GM19023 (cell line): ENCODE measurements around the gene VPS16.
"Not testable (repeated sequence)": the region's sequence is repeated elsewhere in the genome, so short reads cannot be mapped to it uniquely, and the experiment has no call there.

Experiments
- ATAC-seq: cut with Tn5 transposase; IDR thresholded peaks from one replicate; pipeline ENCODE4 v1.9.1; 2021; ENCODE audit warnings: mild to moderate bottlenecking, moderate library complexity; ENCODE audit not compliant: unreplicated experiment

VPS16 gene

GRCh38 chr20:2806351-2806701 is 34.2 kb upstream of the VPS16 start:
- no peak for ATAC-seq

- ATAC-seq: no peak
These were observed 33.5 kb upstream of the VPS16 start for GRCh38 chr20:2807019-2807418.

- not testable (repeated sequence) for ATAC-seq
These were observed 32.6 kb upstream of the VPS16 start for GRCh38 chr20:2807929-2808328.

GRCh38 chr20:2809690-2810089 is 30.9 kb upstream of the VPS16 start:
- no peak for ATAC-seq

GRCh38 chr20:2812189-2812588 is 28.4 kb upstream of the VPS16 start:
- no peak for ATAC-seq

GRCh38 chr20:2814076-2814475 is 26.5 kb upstream of the VPS16 start:
- no peak for ATAC-seq

- ATAC-seq: no peak
These were observed 25.9 kb upstream of the VPS16 start, which contains the start of gene C20orf141 for GRCh38 chr20:2814587-2815051. Gene C20orf141, plus strand, starts transcription at chr20:2814987. Its CDS starts 198 bp downstream, at chr20:2815185.

- no peak for ATAC-seq
These were observed 25.2 kb upstream of the VPS16 start for GRCh38 chr20:2815242-2815900.

GRCh38 chr20:2816030-2816582 is 24.4 kb upstream of the VPS16 start, which contains the start of gene TMEM239:
Gene TMEM239, plus strand, starts transcription at chr20:2816364. Its CDS starts 191 bp downstream, at chr20:2816555.
- ATAC-seq: no peak

GRCh38 chr20:2816583-2817340 is 23.8 kb upstream of the VPS16 start:
- no peak for ATAC-seq

GRCh38 chr20:2817341-2817726 is 23.2 kb upstream of the VPS16 start:
- ATAC-seq: no peak

GRCh38 chr20:2817891-2818595 is 22.5 kb upstream of the VPS16 start:
- ATAC-seq: no peak

GRCh38 chr20:2820084-2820895 is 20.3 kb upstream of the VPS16 start:
- no peak for ATAC-seq

- ATAC-seq: no peak
These were observed 19.4 kb upstream of the VPS16 start for GRCh38 chr20:2820896-2821869.

- ATAC-seq: no peak
These were observed 18.5 kb upstream of the VPS16 start for GRCh38 chr20:2822073-2822472.

- ATAC-seq: no peak
These were observed 14.8 kb upstream of the VPS16 start for GRCh38 chr20:2825761-2826160.

GRCh38 chr20:2826655-2827054 is 13.9 kb upstream of the VPS16 start:
- ATAC-seq: no peak

GRCh38 chr20:2829376-2829775 is 11.2 kb upstream of the VPS16 start:
- no peak for ATAC-seq

GRCh38 chr20:2831206-2831605 is 9.3 kb upstream of the VPS16 start:
- not testable (repeated sequence) for ATAC-seq
